Type B pancreatic cell (in vitro differentiated cells): ENCODE measurements around the gene KRTAP4-5. TPM values are rescaled to one million over a fixed set of nuclear protein-coding genes. Genes with fewer than 3 reads are reported as not detected.
"Not testable (repeated sequence)": the region's sequence is repeated elsewhere in the genome, so short reads cannot be mapped to it uniquely, and the experiment has no call there.

Experiments
- DNase-seq: peaks from one replicate; pipeline ENCODE4 v3.0.0; 2021; ENCODE audit warnings: mixed read lengths; ENCODE audit not compliant: unreplicated experiment; ENCODE audit errors: extremely low spot score
- H3K27ac Mint-ChIP-seq: 2 replicates; pipeline ENCODE4 v1.8.0; 2021; ENCODE audit warnings: mild to moderate bottlenecking, mixed read lengths
- H3K27me3 Mint-ChIP-seq: 2 replicates; pipeline ENCODE4 v1.8.0; 2021; ENCODE audit warnings: mixed read lengths
- H3K36me3 Mint-ChIP-seq: 2 replicates; pipeline ENCODE4 v1.8.0; 2021; ENCODE audit warnings: mixed read lengths
- H3K4me1 Mint-ChIP-seq: one replicate; pipeline ENCODE4 v1.8.0; 2021; ENCODE audit warnings: mixed read lengths; ENCODE audit not compliant: unreplicated experiment
- H3K4me3 Mint-ChIP-seq: 2 replicates; pipeline ENCODE4 v1.8.0; 2021; ENCODE audit warnings: mild to moderate bottlenecking, mixed read lengths
- H3K9me3 Mint-ChIP-seq: 2 replicates; pipeline ENCODE4 v1.8.0; 2021; ENCODE audit warnings: mixed read lengths
- long read RNA-seq: library from polyadenylated mRNA; unstranded; transcript quantifications from one replicate; pipeline ENCODE4 v2.0.0, GENCODE V29; 2020
- total RNA-seq: library from RNA; stranded (reverse); gene quantifications from 2 replicates; pipeline ENCODE4 v1.2.1, GENCODE V29; 2021; ENCODE audit warnings: low replicate concordance
- TF ChIP-seq, protein P1 (sequence below): fragments of 200-600 bp; sonication (generic); conservative IDR thresholded peaks from 2 replicates; pipeline ENCODE4 v1.5.0; 2021; ENCODE audit warnings: antibody characterized with exemption, mild to moderate bottlenecking

The KRTAP4-5 gene
- not detected in 2 replicates for total RNA-seq
- long read RNA-seq = 0 reads

DNA sequence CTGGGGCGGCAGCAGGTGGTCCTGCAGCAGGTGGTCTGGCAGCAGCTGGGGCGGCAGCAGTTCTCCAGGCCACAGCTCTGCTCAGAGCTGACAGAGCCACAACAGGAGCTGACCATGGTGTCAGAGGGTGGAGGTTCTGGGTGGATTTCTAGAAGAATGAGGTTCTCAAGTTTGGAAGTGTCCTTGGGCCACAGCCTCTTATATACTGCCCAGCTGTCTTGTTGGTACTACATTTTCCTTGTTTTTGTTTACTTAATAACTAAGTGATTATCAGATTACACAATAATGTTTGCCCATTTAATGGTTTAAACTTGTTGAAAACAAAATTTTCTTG lies at the start of gene KRTAP4-5:
KRTAP4-5 (minus strand) TSS at position 174 of the 334 bp plus-strand sequence; CDS start at position 116, 58 bp downstream.
- Mint-ChIP-seq H3K4me3 (no peak within 1 kb of the TSS), H3K9me3 (no peaks in the 10 kb centered on the region), H3K4me1 (no peaks in the 10 kb centered on the region), H3K27me3 (peaks cover 4% of the 10 kb centered on the region), H3K27ac (no peak within 1 kb of the TSS), H3K36me3 (no peaks in the 10 kb centered on the region)
- no peak for DNase-seq
- TF ChIP-seq, protein P1, sequence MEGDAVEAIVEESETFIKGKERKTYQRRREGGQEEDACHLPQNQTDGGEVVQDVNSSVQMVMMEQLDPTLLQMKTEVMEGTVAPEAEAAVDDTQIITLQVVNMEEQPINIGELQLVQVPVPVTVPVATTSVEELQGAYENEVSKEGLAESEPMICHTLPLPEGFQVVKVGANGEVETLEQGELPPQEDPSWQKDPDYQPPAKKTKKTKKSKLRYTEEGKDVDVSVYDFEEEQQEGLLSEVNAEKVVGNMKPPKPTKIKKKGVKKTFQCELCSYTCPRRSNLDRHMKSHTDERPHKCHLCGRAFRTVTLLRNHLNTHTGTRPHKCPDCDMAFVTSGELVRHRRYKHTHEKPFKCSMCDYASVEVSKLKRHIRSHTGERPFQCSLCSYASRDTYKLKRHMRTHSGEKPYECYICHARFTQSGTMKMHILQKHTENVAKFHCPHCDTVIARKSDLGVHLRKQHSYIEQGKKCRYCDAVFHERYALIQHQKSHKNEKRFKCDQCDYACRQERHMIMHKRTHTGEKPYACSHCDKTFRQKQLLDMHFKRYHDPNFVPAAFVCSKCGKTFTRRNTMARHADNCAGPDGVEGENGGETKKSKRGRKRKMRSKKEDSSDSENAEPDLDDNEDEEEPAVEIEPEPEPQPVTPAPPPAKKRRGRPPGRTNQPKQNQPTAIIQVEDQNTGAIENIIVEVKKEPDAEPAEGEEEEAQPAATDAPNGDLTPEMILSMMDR = no peak

DNA sequence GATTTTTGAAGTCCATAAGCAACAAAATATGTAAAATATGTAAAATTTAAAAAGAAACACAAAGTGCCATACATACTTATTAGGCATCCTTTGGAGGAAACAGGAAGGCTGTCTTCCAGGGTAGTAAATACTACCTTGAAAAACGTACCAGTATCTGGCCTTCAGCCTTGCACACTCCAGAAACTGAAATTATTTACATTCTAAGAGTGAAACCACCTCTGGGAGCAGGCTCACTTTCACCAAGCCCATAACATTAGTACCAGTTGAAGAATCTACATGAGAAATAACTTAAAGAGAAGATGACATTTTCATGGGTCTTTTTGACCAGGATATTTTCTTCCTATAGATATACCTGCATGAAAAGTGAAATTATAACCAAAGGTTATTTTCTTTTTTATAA lies 46.4 kb upstream of the KRTAP4-5 start:
- no peaks in the 10 kb centered on the region for H3K4me1 Mint-ChIP-seq
- no peaks in the 10 kb centered on the region for H3K9me3 Mint-ChIP-seq
- TF ChIP-seq, protein P1 = no peak

DNA sequence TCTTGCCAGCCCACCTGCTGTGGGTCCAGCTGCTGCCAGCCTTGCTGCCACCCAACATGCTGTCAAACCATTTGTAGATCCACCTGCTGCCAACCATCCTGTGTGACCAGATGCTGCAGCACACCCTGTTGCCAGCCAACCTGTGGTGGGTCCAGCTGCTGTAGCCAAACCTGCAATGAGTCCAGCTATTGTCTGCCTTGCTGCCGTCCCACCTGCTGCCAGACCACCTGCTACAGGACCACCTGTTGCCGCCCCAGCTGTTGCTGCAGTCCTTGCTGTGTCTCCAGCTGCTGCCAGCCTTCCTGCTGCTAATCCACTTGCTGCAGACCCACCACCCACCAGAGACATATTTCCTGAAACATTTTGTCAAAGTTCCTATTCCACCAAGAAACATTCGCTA lies 40.7 kb upstream of the KRTAP4-5 start:
- no peak overlapping the region for H3K27ac Mint-ChIP-seq
- H3K4me3 Mint-ChIP-seq = no peak overlapping the region
- no peaks in the 10 kb centered on the region for H3K36me3 Mint-ChIP-seq
- no peak for DNase-seq
- no peaks in the 10 kb centered on the region for H3K4me1 Mint-ChIP-seq
- no peaks in the 10 kb centered on the region for H3K9me3 Mint-ChIP-seq
- TF ChIP-seq, protein P1 = no peak
- peaks cover 6% of the 10 kb centered on the region for H3K27me3 Mint-ChIP-seq

More for the DNA sequence above, 46.4 kb upstream of the KRTAP4-5 start:
- Mint-ChIP-seq H3K4me3 (no peak overlapping the region), H3K27ac (no peak overlapping the region), H3K36me3 (no peaks in the 10 kb centered on the region), H3K27me3 (no peaks in the 10 kb centered on the region)
- no peak for DNase-seq

DNA sequence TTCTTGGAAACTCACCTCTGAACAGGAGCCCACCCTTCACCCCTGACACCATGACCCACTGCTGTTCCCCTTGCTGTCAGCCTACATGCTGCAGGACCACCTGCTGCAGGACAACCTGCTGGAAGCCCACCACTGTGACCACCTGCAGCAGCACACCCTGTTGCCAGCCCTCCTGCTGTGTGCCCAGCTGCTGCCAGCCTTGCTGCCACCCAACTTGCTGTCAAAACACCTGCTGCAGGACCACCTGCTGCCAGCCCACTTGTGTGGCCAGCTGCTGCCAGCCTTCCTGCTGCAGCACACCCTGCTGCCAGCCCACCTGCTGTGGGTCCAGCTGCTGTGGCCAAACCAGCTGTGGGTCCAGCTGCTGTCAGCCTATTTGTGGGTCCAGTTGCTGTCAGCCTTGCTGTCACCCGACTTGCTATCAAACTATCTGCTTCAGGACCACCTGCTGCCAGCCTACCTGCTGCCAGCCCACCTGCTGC lies 40.3 kb upstream of the KRTAP4-5 start, which contains the start of gene KRTAP9-1:
KRTAP9-1 (plus strand) TSS at position 51 of the 482 bp plus-strand sequence; CDS start at position 51, 0 bp downstream.
- not testable (repeated sequence) for H3K27ac Mint-ChIP-seq, H3K4me3 Mint-ChIP-seq, DNase-seq, H3K9me3 Mint-ChIP-seq, H3K36me3 Mint-ChIP-seq, H3K27me3 Mint-ChIP-seq, H3K4me1 Mint-ChIP-seq

DNA sequence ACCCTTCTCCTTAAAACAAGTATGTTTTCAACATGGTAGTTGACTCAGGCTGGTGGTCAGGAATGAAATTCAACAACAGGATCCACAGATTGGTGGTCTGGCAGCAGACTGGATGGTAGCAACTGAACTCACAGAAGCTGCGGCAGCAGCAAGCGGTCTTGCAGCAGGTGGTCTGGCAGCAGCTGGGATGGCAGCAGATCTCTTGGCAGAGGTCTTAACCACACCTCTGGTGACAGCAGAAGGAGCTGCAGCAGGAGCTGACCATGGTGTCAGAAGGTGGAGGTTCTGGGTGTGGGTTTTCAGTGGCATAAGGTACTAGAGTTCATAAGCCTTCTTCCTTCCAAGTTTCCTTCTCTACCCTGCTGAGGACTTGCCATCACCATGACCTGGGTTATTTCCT lies 37.2 kb upstream of the KRTAP4-5 start:
- no peak overlapping the region for H3K4me3 Mint-ChIP-seq
- peaks cover 12% of the 10 kb centered on the region for H3K27me3 Mint-ChIP-seq
- H3K36me3 Mint-ChIP-seq = no peaks in the 10 kb centered on the region
- no peak overlapping the region for H3K27ac Mint-ChIP-seq
- DNase-seq = no peak
- no peaks in the 10 kb centered on the region for H3K4me1 Mint-ChIP-seq
- TF ChIP-seq, protein P1 = no peak
- no peaks in the 10 kb centered on the region for H3K9me3 Mint-ChIP-seq

DNA sequence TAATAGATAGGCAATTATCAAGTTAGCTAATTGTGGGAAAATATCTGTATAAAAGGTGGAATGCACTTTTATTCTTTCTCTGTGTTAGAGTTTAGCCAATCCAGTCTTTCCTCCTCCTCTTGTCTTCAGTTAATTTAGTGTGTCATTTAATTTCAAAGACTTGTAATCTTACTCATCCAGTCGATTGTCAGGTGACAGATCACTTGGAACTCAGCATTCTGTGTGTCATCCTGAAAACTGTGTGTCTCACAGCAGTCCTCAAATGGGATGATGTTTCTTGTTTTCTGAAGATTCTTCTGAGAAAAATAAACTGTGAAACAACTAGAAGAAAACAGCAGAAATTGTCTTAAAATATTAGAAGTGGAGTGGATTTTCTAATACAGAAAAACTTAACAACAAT lies 35.4 kb upstream of the KRTAP4-5 start:
- no peaks in the 10 kb centered on the region for H3K4me1 Mint-ChIP-seq
- DNase-seq = no peak
- H3K27me3 Mint-ChIP-seq = peaks cover 12% of the 10 kb centered on the region
- TF ChIP-seq, protein P1 = no peak
- H3K36me3 Mint-ChIP-seq = no peaks in the 10 kb centered on the region
- no peak overlapping the region for H3K4me3 Mint-ChIP-seq
- H3K27ac Mint-ChIP-seq = no peak overlapping the region
- H3K9me3 Mint-ChIP-seq = no peaks in the 10 kb centered on the region
